Measurements from ENCODE around the gene RCOR1.

GRCh38 chr14:102608064-102608446 lies 15.6 kb downstream of the RCOR1 start:
- TF ChIP-seq, protein P1, sequence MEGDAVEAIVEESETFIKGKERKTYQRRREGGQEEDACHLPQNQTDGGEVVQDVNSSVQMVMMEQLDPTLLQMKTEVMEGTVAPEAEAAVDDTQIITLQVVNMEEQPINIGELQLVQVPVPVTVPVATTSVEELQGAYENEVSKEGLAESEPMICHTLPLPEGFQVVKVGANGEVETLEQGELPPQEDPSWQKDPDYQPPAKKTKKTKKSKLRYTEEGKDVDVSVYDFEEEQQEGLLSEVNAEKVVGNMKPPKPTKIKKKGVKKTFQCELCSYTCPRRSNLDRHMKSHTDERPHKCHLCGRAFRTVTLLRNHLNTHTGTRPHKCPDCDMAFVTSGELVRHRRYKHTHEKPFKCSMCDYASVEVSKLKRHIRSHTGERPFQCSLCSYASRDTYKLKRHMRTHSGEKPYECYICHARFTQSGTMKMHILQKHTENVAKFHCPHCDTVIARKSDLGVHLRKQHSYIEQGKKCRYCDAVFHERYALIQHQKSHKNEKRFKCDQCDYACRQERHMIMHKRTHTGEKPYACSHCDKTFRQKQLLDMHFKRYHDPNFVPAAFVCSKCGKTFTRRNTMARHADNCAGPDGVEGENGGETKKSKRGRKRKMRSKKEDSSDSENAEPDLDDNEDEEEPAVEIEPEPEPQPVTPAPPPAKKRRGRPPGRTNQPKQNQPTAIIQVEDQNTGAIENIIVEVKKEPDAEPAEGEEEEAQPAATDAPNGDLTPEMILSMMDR (IDR thresholded peaks at IDR 0.05), result no peak
- TF ChIP-seq HOXA7 (CRISPR knock-in tag; IDR thresholded peaks at IDR 0.05), result no peak
- TF ChIP-seq MYC (IDR thresholded peaks at IDR 0.05; ENCODE audit: borderline replicate concordance, low read length), result no peak
- no peak for TF ChIP-seq POLR2A (IDR thresholded peaks at IDR 0.05; ENCODE audit: low read length)
- TF ChIP-seq EP300 (IDR thresholded peaks at IDR 0.05), result no peak
- TF ChIP-seq, protein P2, sequence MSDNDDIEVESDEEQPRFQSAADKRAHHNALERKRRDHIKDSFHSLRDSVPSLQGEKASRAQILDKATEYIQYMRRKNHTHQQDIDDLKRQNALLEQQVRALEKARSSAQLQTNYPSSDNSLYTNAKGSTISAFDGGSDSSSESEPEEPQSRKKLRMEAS (IDR thresholded peaks at IDR 0.05), result no peak
- no peak for TF ChIP-seq FOSB (CRISPR knock-in tag; IDR thresholded peaks at IDR 0.05)
- TF ChIP-seq SMC3 (IDR thresholded peaks at IDR 0.05), result no peak

Data from A549 (cell line).